CD14-positive monocyte (primary cell): Measurements from ENCODE around the gene CXCR2. TPM values are rescaled to one million over a fixed set of nuclear protein-coding genes. Genes with fewer than 3 reads are reported as not detected.
A peak's percentile ranks its signal among the peaks of the same experiment; 100 is the strongest.

ENCODE experiments used
- DNase-seq, 3 donors: peaks; one replicate each; pipeline ENCODE4 v3.0.0-alpha.2; 2011 to 2022
- H2AFZ ChIP-seq: 2 replicates; pipeline ENCODE4 v1.6.0; 2012; ENCODE audit warnings: mild to moderate bottlenecking, low read depth, low read length, inconsistent platforms; ENCODE audit not compliant: insufficient read depth, poor library complexity, severe bottlenecking
- H3K27ac ChIP-seq, 2 donors: 1 replicate in 1 of 2; 2 replicates in 1 of 2; pipeline ENCODE4 v1.5.1; 2012 to 2013; ENCODE audit warnings: low read length in 2 of 2, control low read depth in 1 of 2, inconsistent platforms in 1 of 2, low read depth in 1 of 2, mild to moderate bottlenecking in 1 of 2
- H3K27me3 ChIP-seq, 2 donors: one replicate each; pipeline versions ENCODE4 v1.6.0 to v1.6.1; 2011 to 2013; ENCODE audit warnings: low read length in 2 of 2; ENCODE audit not compliant: control insufficient read depth in 2 of 2, insufficient read depth in 2 of 2
- H3K36me3 ChIP-seq, 2 donors: replicated peaks in 1 of 2; 1 replicate in 1 of 2; 2 replicates in 1 of 2; pipeline versions ENCODE4 v1.5.1 to v1.6.1; 2012 to 2013; ENCODE audit warnings: low read length in 2 of 2, control low read depth in 1 of 2, inconsistent platforms in 1 of 2, mild to moderate bottlenecking in 1 of 2; ENCODE audit not compliant: insufficient read depth in 2 of 2, control insufficient read depth in 1 of 2
- H3K4me1 ChIP-seq, 2 donors: 1 replicate in 1 of 2; 2 replicates in 1 of 2; pipeline versions ENCODE4 v1.5.1 to v1.6.1; 2012 to 2013; ENCODE audit warnings: low read length in 2 of 2, control low read depth in 1 of 2, inconsistent platforms in 1 of 2, mild to moderate bottlenecking in 1 of 2, moderate library complexity in 1 of 2; ENCODE audit not compliant: insufficient read depth in 2 of 2, control insufficient read depth in 1 of 2
- H3K4me2 ChIP-seq: replicated peaks from 2 replicates; pipeline ENCODE3; 2012; ENCODE audit warnings: low read length, moderate library complexity, mild to moderate bottlenecking; ENCODE audit not compliant: poor library complexity, severe bottlenecking; ENCODE audit errors: extremely low read depth
- H3K4me3 ChIP-seq, 3 experiments: fragments of 200-600 bp in 1 of 3; sonication (generic) in 1 of 3; replicated peaks in 1 of 3; 1 replicate in 2 of 3; 2 replicates in 1 of 3; pipeline ENCODE4 v1.5.1; 2011 to 2013; ENCODE audit warnings: low read length in 3 of 3, mild to moderate bottlenecking in 3 of 3, control low read depth in 2 of 3, low read depth in 2 of 3, inconsistent platforms in 1 of 3, moderate library complexity in 1 of 3
- H3K79me2 ChIP-seq: 2 replicates; pipeline ENCODE4 v1.6.0; 2012; ENCODE audit warnings: mild to moderate bottlenecking, control low read depth, inconsistent platforms, low read length, moderate library complexity; ENCODE audit not compliant: insufficient read depth
- H3K9ac ChIP-seq: 2 replicates; pipeline ENCODE4 v1.6.0; 2017; ENCODE audit warnings: low read length, mild to moderate bottlenecking; ENCODE audit not compliant: insufficient read depth, poor library complexity, severe bottlenecking
- H3K9me3 ChIP-seq, 2 donors: replicated peaks in 1 of 2; 1 replicate in 1 of 2; 2 replicates in 1 of 2; pipeline versions ENCODE4 v1.5.1 to v1.6.1; 2012 to 2013; ENCODE audit warnings: low read length in 2 of 2, control low read depth in 1 of 2; ENCODE audit not compliant: control insufficient read depth in 1 of 2, insufficient read depth in 1 of 2
- H4K20me1 ChIP-seq: 2 replicates; pipeline ENCODE4 v1.6.0; 2012; ENCODE audit warnings: mild to moderate bottlenecking, low read length, control low read depth, moderate library complexity; ENCODE audit not compliant: insufficient read depth
- H3K27ac Mint-ChIP-seq, 7 donors: one replicate each; pipeline ENCODE4 v1.8.0; 2020; ENCODE audit warnings: mild to moderate bottlenecking in 7 of 7, mixed read lengths in 7 of 7, moderate library complexity in 6 of 7, inconsistent platforms in 2 of 7
- H3K27me3 Mint-ChIP-seq, 3 donors: one replicate each; pipeline ENCODE4 v1.8.0; 2021 to 2022; ENCODE audit warnings: low read depth in 3 of 3, mild to moderate bottlenecking in 3 of 3, mixed read lengths in 3 of 3, moderate library complexity in 3 of 3, inconsistent platforms in 1 of 3
- H3K36me3 Mint-ChIP-seq, 2 donors: one replicate each; pipeline ENCODE4 v1.8.0; 2020; ENCODE audit warnings: mixed read lengths in 2 of 2, inconsistent platforms in 1 of 2, mild to moderate bottlenecking in 1 of 2
- H3K4me1 Mint-ChIP-seq: one replicate; pipeline ENCODE4 v1.8.0; 2020; ENCODE audit warnings: mild to moderate bottlenecking, mixed read lengths
- H3K4me3 Mint-ChIP-seq, 2 donors: one replicate each; pipeline ENCODE4 v1.8.0; 2020; ENCODE audit warnings: mild to moderate bottlenecking in 2 of 2, mixed read lengths in 2 of 2, moderate library complexity in 1 of 2
- H3K9me3 Mint-ChIP-seq, 7 donors: one replicate each; pipeline ENCODE4 v1.8.0; 2020 to 2022; ENCODE audit warnings: mixed read lengths in 7 of 7, mild to moderate bottlenecking in 6 of 7, moderate library complexity in 6 of 7, inconsistent platforms in 2 of 7
- WGBS: methylation state at CpG from one replicate; pipeline ENCODE4 v1.1.5; 2013; ENCODE audit warnings: missing lambda C conversion rate; ENCODE audit not compliant: insufficient coverage; 5-methylcytosine and 5-hydroxymethylcytosine counted together
- intact Hi-C, 2 donors: fragments of 100-400 bp; cut with micrococcal nuclease; formaldehyde crosslinking; loops; one replicate each; pipeline versions ENCODE4 v1.15.0 to v1.15.1; 2023
- polyA plus RNA-seq, 3 donors: library from polyadenylated mRNA; depleted of rRNA in 1 of 3; unstranded in 2 of 3; stranded (reverse) in 1 of 3; fragments of 300-500 nt in 2 of 3; fragments of >200 nt in 1 of 3; fragmentation: Illumina TruSeq in 2 of 3; gene quantifications; 1 replicate in 2 of 3; 2 replicates in 1 of 3; pipeline ENCODE4 v1.2.3, GENCODE V29; 2012 to 2021
- TF ChIP-seq, protein P1 (sequence below): fragments of 200-600 bp; IDR thresholded peaks from one replicate; pipeline ENCODE4 v1.8.0; 2022; ENCODE audit warnings: antibody characterized with exemption, mild to moderate bottlenecking

The CXCR2 gene
- polyA plus RNA-seq, 3 donors = 7.8 to 33.5 (median 14.0) TPM

DNA sequence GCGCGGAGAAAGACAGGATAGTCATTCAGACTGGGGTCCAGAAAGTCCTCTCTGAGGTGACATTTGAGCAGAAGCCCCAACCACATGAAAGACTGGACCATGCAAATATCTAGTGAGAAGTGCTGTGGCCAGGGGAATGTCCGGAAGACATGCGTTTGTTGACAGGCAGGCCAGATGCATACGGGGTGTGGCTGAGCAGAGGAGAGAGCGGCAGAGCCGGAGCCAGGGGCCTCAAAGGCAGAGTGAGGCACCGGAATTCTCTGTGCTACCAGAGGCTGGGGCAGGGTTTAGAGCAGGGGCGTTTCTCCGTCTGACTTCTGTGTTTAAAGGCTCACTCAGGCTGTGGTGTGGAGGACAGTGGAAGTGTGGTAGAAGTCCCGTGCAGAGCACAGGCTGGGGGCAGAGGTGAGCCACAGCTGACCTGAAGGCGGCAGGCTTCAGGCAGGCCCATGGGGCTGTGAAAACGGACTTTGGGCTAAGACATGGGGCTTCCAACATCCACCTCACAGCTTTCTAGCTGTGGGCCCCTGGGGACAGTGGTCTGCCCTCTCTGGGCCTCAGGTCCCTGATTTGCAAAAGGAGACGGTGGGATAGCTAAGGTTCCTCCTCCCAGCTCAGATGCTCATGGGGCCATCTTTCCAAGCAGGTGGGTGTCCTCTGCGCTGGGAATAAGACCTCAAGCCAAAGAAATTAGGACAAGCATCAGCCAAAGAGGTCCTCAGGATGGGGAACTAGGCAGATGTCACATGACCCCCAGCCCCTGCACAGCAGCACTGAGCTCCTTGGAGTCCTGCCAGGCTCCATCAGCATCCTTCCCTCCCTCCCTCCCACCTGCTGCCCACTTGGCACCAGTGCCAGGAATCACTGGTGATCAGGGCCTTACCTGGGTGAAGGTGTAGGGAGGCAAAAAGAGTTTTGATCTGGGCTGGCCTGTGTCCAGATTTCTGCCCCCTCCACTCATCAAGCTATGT, 45.6 kb upstream of the CXCR2 start:
- intact Hi-C loops = no loop called here
- Histone ChIP-seq H2AFZ (no peak overlapping the region), H3K27me3 (no peaks in the 10 kb centered on the region), H3K4me2 (no peak overlapping the region), H3K9ac (no peak overlapping the region), H4K20me1 (no peaks in the 10 kb centered on the region), H3K9me3 (no peaks in the 10 kb centered on the region), H3K79me2 (no peaks in the 10 kb centered on the region), H3K4me3 (no peak overlapping the region), H3K36me3 (no peaks in the 10 kb centered on the region), H3K4me1 (peaks cover 25 to 36% of the 10 kb centered on the region in 2 donors), H3K27ac (peak overlapping the region in 1 of 2 donors; percentile 22)
- TF ChIP-seq, protein P1, sequence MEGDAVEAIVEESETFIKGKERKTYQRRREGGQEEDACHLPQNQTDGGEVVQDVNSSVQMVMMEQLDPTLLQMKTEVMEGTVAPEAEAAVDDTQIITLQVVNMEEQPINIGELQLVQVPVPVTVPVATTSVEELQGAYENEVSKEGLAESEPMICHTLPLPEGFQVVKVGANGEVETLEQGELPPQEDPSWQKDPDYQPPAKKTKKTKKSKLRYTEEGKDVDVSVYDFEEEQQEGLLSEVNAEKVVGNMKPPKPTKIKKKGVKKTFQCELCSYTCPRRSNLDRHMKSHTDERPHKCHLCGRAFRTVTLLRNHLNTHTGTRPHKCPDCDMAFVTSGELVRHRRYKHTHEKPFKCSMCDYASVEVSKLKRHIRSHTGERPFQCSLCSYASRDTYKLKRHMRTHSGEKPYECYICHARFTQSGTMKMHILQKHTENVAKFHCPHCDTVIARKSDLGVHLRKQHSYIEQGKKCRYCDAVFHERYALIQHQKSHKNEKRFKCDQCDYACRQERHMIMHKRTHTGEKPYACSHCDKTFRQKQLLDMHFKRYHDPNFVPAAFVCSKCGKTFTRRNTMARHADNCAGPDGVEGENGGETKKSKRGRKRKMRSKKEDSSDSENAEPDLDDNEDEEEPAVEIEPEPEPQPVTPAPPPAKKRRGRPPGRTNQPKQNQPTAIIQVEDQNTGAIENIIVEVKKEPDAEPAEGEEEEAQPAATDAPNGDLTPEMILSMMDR = no peak
- WGBS = 89% methylated on average over 13 of the region's 15 CpGs
- peaks cover 0 to 2% (median 0%) of the 10 kb centered on the region in 3 donors for H3K27me3 Mint-ChIP-seq
- H3K9me3 Mint-ChIP-seq = peaks cover 0 to 4% (median 0%) of the 10 kb centered on the region in 7 donors
- H3K4me3 Mint-ChIP-seq = no peak overlapping the region
- peaks cover 10 to 22% of the 10 kb centered on the region in 2 donors for H3K36me3 Mint-ChIP-seq
- DNase-seq = peak in 1 of 3 donors; percentile 8
- H3K27ac Mint-ChIP-seq = no peak overlapping the region
- peaks cover 34% of the 10 kb centered on the region for H3K4me1 Mint-ChIP-seq

DNA sequence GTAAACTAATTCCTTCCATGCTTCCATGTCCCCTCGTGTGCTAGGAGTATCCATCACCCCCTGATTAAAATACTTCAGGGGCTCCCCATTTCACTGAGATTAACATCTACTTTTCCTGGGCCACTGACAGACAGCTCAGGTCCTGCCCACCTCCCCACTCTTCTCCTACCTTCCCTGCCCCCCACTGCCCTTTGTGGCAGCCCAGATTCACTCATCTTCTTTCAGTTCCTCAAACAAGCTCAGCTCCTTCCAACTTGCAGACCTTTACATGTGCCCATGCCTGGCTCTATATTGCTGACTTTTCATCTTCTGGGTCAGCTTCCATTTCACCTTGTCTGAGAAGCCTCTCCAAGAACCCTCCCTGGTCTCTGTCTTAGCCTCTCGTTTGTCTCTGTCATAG, 44.8 kb upstream of the CXCR2 start:
- TF ChIP-seq, protein P1 = no peak

More for the DNA sequence above, 44.8 kb upstream of the CXCR2 start:
- peak overlapping the region in 1 of 2 donors; percentile 22 for H3K27ac ChIP-seq
- peaks cover 30% of the 10 kb centered on the region for H3K4me1 Mint-ChIP-seq
- no peaks in the 10 kb centered on the region for H3K27me3 ChIP-seq
- H3K4me3 ChIP-seq = no peak overlapping the region
- H3K4me2 ChIP-seq = peak overlapping the region; percentile 3
- H3K4me3 Mint-ChIP-seq = peak overlapping the region in 1 of 2 donors; percentile 80
- peaks cover 10 to 20% of the 10 kb centered on the region in 2 donors for H3K36me3 Mint-ChIP-seq
- H3K4me1 ChIP-seq = peaks cover 22 to 31% of the 10 kb centered on the region in 2 donors
- H4K20me1 ChIP-seq = no peaks in the 10 kb centered on the region
- intact Hi-C loops = no loop called here
- H3K9me3 Mint-ChIP-seq = peaks cover 1 to 11% (median 5%) of the 10 kb centered on the region in 7 donors
- DNase-seq = peak in 2 of 3 donors; percentile 39 to 44
- peaks cover under 1 to 3% of the 10 kb centered on the region in 2 donors for H3K9me3 ChIP-seq
- H3K27me3 Mint-ChIP-seq = peaks cover 0 to 2% (median 0%) of the 10 kb centered on the region in 3 donors
- H3K27ac Mint-ChIP-seq = peak overlapping the region; percentile 1 to 81 (median 44)
- no peaks in the 10 kb centered on the region for H3K36me3 ChIP-seq
- H3K79me2 ChIP-seq = no peaks in the 10 kb centered on the region
- WGBS = 57% methylated on average over 1 of the region's 2 CpGs
- no peak overlapping the region for H3K9ac ChIP-seq
- peak overlapping the region; percentile 3 for H2AFZ ChIP-seq
